ENCODE results near the gene ZNF780B.

The ZNF780B gene

DNA sequence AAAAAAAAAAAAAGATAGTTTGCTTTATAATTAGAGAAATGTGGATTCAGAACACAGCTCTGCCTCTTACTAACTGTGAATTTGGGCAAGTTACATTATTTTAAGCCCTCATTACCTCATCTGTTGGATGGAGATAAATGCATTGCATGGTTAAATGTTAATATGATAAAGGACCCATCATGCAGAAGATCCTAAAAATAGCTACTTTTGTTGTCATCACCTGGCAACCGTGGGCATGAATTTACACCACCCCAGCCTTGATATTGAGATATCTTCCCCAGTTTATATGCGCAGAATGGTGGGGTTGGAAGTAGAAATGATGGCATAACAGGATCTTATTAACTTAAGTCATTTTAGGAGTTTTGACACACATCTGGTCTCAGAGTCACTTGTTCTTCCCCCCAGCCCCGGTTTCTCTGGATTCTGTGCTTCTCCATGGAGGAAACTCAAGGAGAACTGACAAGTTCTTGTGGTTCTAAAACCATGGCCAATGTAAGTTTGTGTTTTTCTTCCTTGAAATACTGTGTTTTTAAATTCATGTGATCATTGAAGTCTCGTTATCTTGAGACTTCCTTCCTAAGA lies 50.2 kb downstream of the ZNF780B start:
- peaks cover 0 to 11% of the 10 kb centered on the region in 2 donors for H3K9me3 Mint-ChIP-seq
- ATAC-seq (no peak), DNase-seq (no peak)
- no peaks in the 10 kb centered on the region for H3K27me3 Mint-ChIP-seq
- peaks cover 7% of the 10 kb centered on the region for H3K4me1 Mint-ChIP-seq
- H3K4me3 Mint-ChIP-seq = no peak overlapping the region
- H3K27ac Mint-ChIP-seq = no peak overlapping the region

DNA sequence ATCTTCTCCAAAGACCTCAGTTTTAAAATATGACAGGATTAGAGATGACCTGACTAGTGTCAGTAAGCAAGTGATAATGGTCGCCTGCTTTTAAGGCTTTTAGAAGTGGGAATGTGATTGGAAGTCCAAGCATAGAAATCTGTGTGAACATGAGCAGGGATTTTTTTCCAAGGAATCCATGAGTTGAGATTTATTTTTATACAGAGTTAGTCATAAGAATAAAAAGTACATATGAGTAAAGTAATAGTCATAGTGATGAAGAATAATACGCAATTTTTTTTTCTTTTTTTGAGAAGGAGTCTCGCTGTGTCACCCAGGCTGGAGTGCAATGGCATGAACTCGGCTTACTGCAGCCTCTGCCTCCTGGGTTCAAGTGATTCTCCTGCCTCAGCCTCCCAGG lies 57.5 kb downstream of the ZNF780B start:
- Mint-ChIP-seq H3K4me1 (peaks cover 27% of the 10 kb centered on the region), H3K9me3 (peaks cover 8 to 14% of the 10 kb centered on the region in 2 donors), H3K4me3 (peak overlapping the region in 1 of 2 donors; percentile 96), H3K27me3 (no peaks in the 10 kb centered on the region), H3K27ac (no peak overlapping the region)
- no peak for DNase-seq
- ATAC-seq = no peak

DNA sequence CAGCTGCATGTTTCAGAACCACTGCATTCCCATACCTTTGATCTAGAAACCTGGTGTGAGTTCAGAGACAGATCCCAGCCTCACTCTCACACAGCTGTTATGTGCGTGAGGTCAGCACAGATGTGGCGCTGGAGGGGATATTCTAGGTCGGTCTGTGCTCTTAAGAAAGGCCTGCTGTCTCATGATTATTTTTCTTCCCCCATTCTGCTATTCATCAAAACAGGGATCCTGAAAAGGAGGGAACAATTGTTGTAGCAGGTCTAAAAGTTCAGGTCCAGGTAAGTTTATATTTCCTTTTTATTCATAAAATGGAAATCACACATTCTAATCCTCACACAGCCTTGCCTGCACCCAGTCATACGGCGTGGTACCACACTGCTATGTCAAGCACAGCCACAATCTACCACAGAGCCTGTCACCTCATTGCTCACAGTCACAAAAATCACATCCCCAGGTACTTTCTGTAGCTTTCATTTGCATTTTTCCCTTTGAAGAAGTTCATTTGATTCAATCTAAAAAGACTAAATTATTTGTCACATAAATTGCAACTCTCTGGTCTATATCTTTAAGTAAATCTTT lies 58.3 kb downstream of the ZNF780B start:
- peak overlapping the region; percentile 96 to 99 for H3K27ac Mint-ChIP-seq
- no peaks in the 10 kb centered on the region for H3K27me3 Mint-ChIP-seq
- peak in 1 of 2 donors; percentile 56 for DNase-seq
- H3K4me3 Mint-ChIP-seq = peak overlapping the region; percentile 92 to 96
- peaks cover 33% of the 10 kb centered on the region for H3K4me1 Mint-ChIP-seq
- H3K9me3 Mint-ChIP-seq = peaks cover 12 to 20% of the 10 kb centered on the region in 2 donors
- peak; percentile 63 for ATAC-seq

DNA sequence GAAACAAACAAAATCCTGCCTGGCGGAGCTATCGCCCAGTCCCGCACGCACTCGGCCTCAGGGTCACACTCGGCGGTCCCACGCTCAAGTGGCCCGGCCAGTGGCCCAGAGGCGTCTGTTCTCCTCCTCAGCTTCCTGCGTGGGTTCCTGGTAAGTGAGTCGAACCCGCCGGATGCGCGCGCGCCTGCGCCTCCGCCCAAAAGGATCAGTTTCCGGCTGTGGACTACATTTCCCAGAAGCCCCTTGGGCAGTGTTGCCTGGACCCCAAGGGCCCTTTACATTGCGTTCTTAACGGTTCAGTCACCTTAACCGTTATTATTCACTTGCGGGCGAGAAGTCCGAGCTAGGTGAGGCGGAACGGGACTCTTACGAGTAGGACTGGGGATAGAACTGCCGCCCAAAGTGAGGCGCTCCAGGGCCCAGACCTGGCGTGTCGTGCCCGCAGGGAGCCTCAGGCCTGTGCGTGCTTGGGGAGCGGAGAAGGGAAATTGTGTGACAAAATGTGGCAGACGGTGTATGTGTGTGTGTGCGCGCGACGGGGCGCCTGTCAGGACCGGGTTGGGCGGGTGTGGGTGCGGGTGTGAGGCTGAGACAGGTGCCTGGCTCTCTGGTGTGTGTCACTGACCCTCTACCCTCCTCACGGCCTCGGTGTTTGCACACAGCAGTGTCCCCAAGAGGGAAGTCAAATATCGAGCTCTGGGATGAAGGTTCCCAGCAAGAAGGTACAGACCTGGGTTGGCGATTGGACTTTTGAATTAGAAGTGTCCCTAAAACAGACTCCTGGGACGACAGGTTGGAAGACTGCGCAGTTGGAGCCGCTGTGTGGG lies 59.0 kb downstream of the ZNF780B start, which contains the start of gene ZNF546:
ZNF546 (plus strand) TSS at position 250 of the 827 bp plus-strand sequence. CDS start 1,267 bp downstream, outside the sequence.
- Mint-ChIP-seq H3K9me3 (peaks cover 13 to 24% of the 10 kb centered on the region in 2 donors), H3K27me3 (no peaks in the 10 kb centered on the region), H3K4me1 (peaks cover 40% of the 10 kb centered on the region), H3K4me3 (peak within 1 kb of the TSS; percentile 92 to 96), H3K27ac (peak within 1 kb of the TSS; percentile 96 to 99)
- ATAC-seq (peak; percentile 94), DNase-seq (peak; percentile 84 to 92)

DNA sequence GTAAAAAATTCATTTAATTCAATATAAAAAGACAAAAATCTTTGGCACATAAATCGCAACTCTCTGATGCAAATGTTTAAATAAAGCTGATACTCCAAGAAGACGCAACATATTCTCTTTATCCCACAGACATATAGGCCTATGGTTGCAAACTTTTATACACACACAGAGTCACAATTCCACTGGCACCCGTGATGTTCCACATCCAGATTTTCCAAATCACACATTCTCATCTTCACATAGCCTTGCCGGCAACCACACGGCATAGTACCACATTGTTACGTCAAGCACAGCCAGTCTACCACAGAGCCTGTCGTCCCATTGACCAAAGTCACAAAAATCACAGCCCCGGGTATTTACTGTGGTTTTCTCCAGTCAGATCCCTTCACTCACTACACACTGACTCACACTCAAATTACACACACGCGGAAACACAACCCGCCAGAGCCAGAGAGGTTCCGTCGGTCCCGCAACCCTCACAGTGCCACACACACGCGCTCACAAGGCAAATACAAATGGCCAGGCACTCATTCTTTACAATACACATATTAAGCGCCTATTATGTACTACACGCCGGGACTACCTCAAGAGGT lies 59.7 kb downstream of the ZNF780B start:
- Mint-ChIP-seq H3K27ac (peak overlapping the region; percentile 96 to 99), H3K4me3 (peak overlapping the region; percentile 92 to 96), H3K4me1 (peaks cover 47% of the 10 kb centered on the region), H3K9me3 (peaks cover 13 to 24% of the 10 kb centered on the region in 2 donors), H3K27me3 (no peaks in the 10 kb centered on the region)
- ATAC-seq = peak; percentile 76
- peak in 1 of 2 donors; percentile 65 for DNase-seq

DNA sequence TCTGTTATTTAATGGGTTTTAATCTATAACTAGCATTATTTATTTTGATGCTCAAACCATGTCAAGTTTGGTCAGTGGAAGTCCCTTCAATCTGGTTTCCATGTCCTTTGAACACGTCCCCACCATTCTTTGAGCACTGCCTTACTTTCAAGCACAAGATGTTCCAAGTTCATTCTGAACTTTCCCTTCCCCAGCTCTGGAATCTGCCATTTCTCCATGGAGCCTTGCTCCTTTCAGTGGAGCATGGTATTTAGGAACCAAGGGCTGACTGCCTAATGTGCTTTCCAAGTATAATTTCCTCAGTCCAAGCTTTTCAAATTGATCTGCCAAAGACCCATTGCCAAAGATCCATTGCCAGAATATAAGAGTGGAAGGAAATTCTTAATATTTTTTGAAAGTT lies 60.2 kb downstream of the ZNF780B start:
- no peak for ATAC-seq
- Mint-ChIP-seq H3K4me1 (peaks cover 52% of the 10 kb centered on the region), H3K9me3 (peaks cover 13 to 24% of the 10 kb centered on the region in 2 donors), H3K27ac (no peak overlapping the region), H3K4me3 (peak overlapping the region; percentile 66 to 96), H3K27me3 (no peaks in the 10 kb centered on the region)
- DNase-seq = no peak

DNA sequence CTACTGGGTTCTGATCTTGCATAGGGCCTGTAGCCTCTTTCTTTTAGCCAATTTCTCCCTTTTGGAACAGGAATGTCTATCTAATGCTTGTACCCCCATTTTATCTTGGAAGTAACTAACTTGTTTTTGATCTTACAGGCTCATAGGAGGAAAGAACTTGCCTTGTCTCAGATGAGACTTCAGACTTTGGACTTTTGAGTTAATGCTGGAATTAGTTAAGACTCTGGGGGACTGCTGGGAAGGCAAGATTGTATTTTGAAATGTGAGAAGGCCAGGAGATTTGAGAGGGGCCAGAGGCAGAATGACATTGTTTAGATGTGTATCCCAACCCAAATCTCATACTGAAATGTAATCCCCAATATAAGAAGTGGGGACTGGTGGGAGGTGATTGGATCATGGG lies 61.7 kb downstream of the ZNF780B start:
- ATAC-seq (no peak), DNase-seq (no peak)
- Mint-ChIP-seq H3K27ac (no peak overlapping the region), H3K9me3 (peaks cover 13 to 24% of the 10 kb centered on the region in 2 donors), H3K27me3 (no peaks in the 10 kb centered on the region), H3K4me3 (no peak overlapping the region), H3K4me1 (peaks cover 62% of the 10 kb centered on the region)

DNA sequence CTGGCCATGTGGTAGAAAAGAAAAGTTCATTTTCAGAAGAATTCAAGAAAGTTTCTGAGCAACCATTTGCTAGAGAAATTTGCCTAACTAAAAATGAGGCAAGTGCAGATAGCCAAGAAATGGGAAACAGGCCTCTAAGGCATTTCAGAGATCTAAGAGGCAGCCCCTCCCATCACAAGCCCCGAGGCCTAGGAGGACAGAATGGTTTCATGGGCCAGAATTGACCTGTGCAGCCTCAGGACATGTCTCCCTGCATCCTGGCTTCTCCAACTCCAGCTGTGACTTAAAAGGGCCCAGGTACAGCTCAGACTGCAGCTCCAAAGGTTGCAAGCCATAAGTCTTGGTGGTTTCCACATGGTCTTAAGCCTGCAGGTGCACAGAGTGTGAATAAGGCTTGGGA lies 62.4 kb downstream of the ZNF780B start:
- H3K27ac Mint-ChIP-seq = no peak overlapping the region
- H3K27me3 Mint-ChIP-seq = no peaks in the 10 kb centered on the region
- H3K4me3 Mint-ChIP-seq = no peak overlapping the region
- H3K4me1 Mint-ChIP-seq = peaks cover 62% of the 10 kb centered on the region
- ATAC-seq (no peak), DNase-seq (no peak)
- peaks cover 13 to 24% of the 10 kb centered on the region in 2 donors for H3K9me3 Mint-ChIP-seq

DNA sequence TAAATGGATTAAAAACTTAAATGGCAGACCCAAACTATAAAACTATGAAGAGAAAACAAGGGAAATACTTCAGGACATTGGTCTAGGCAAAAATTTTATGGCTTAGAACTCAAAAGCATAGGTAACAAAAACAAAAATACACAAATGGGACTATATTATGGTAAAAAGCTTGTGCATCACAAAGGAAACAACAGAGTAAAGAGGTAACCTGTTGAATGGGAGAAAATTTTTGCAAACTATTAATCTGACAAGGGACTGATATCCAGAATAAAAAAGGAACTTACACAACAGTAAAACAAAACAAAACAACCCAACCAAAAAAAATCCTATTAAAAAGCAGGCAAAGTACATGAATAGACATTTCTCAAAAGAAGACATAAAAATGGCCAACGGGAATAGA lies 68.4 kb downstream of the ZNF780B start:
- Mint-ChIP-seq H3K27ac (no peak overlapping the region), H3K4me1 (peaks cover 38% of the 10 kb centered on the region), H3K9me3 (peaks cover 27 to 32% of the 10 kb centered on the region in 2 donors), H3K27me3 (no peaks in the 10 kb centered on the region), H3K4me3 (no peak overlapping the region)
- DNase-seq (no peak), ATAC-seq (no peak)

DNA sequence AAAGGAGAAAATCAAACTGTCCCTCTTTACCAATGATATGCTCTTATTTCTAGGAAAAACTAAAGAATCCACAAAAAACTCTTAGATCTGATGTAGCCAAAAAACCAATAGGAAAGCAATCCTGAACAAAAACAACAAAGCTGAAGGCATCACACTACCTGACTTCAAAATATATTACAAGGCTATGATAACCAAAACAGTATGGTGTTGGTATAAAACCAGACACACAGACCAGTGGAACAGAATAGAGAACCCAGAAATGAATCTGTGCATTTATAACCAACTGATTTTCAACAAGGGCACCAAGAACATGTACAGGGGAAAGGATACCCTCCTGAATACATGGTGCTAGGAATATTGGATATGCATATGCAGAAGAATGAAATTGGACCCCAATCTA lies 68.9 kb downstream of the ZNF780B start:
- ATAC-seq (no peak), DNase-seq (no peak)
- no peak overlapping the region for H3K27ac Mint-ChIP-seq
- no peaks in the 10 kb centered on the region for H3K27me3 Mint-ChIP-seq
- peaks cover 33% of the 10 kb centered on the region for H3K4me1 Mint-ChIP-seq
- peaks cover 27 to 29% of the 10 kb centered on the region in 2 donors for H3K9me3 Mint-ChIP-seq
- H3K4me3 Mint-ChIP-seq = no peak overlapping the region

DNA sequence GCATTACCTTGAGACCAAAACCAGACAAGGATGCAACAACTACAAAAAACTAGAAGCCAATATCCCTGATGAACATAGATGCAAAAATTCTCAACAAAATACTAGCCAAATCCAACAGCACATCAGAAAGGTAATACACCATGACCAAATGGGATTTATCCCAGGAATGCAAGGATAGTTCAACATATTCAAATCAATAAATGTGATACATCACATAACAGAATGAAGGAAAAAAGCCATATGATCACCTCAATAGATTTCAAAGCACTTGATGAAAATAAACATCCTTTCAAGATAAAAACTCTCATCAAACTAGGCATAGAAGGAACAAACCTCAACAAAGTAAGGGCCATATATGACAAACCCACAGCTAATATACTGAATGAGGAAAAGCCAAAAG lies 69.4 kb downstream of the ZNF780B start:
- Mint-ChIP-seq H3K27ac (no peak overlapping the region), H3K4me3 (no peak overlapping the region), H3K27me3 (no peaks in the 10 kb centered on the region), H3K9me3 (peaks cover 27 to 29% of the 10 kb centered on the region in 2 donors), H3K4me1 (peaks cover 28% of the 10 kb centered on the region)
- ATAC-seq (no peak), DNase-seq (no peak)

DNA sequence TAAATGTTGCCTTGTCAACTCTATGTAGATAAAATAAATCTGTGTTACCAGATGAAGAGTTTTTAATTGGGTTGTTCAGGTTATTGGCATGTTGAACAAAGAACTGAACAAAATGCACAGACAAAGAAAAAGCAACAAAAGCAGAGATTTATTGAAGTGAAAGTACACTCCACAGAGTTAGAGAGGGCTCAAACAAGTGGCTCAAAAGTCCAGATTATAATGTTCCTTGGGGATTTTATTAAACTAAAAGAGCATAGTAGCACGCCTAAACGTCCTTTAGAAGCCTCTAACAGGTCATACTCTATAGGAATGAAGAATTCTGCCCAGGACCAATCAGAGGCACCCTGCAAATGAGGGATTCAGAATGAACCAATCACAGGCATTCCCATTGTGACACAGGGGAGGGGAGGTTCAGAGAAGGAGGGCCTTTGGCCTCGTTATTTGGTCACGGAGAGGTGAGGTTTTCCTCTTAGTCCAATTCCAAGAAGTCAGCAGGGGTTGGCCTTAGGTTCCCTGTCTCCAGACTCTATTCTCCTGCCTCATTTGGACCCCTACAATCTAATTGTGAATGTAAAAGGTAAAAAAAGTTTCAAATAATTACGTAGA lies 72.2 kb downstream of the ZNF780B start:
- Mint-ChIP-seq H3K27ac (no peak overlapping the region), H3K4me3 (no peak overlapping the region), H3K9me3 (peaks cover 27 to 29% of the 10 kb centered on the region in 2 donors), H3K4me1 (peaks cover 9% of the 10 kb centered on the region), H3K27me3 (no peaks in the 10 kb centered on the region)
- DNase-seq (no peak), ATAC-seq (no peak)

DNA sequence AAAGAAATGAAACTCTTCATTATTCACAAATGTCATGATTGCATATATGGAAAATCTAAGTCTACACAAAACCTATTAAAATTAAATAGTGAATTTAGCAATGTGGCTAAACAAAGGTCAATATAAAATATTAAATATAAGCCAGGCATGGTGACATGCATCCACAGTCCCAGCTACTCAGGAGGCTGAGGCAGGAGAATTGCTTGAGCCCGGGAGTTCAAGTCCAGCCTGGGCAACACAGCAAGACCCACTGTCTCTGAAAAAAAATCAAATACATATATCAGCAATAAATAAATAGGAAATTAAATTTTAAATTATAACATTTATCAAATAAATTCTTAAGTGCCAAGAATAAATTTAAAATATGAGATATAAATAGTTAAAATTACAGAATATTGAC lies 73.1 kb downstream of the ZNF780B start:
- ATAC-seq (no peak), DNase-seq (no peak)
- peaks cover 26 to 27% of the 10 kb centered on the region in 2 donors for H3K9me3 Mint-ChIP-seq
- H3K4me3 Mint-ChIP-seq = no peak overlapping the region
- H3K4me1 Mint-ChIP-seq = peaks cover 9% of the 10 kb centered on the region
- H3K27ac Mint-ChIP-seq = no peak overlapping the region
- no peaks in the 10 kb centered on the region for H3K27me3 Mint-ChIP-seq
